ENCODE results near the gene PTCD3. TPM values are rescaled to one million over a fixed set of nuclear protein-coding genes. Genes with fewer than 3 reads are reported as not detected.
A peak's percentile ranks its signal among the peaks of the same experiment; 100 is the strongest.

The PTCD3 gene
- 10 to 100 TPM; 49.7 to 98.7 (median 73.3) TPM for polyA plus RNA-seq (ENCODE audit: insufficient read length in 10 of 10)
- long read RNA-seq, donor 1, full-length matches to known transcripts: 5 of 17 reads
- long read RNA-seq, donor 1, partial matches to known transcripts: 12 of 17 reads
- long read RNA-seq, donor 1, other reads (novel, unspliced or antisense): 0 of 17 reads
- long read RNA-seq, donor 2, full-length matches to known transcripts: 4 of 66 reads
- long read RNA-seq, donor 2, partial matches to known transcripts: 56 of 66 reads
- long read RNA-seq, donor 2, other reads (novel, unspliced or antisense): 6 of 66 reads
- long read RNA-seq, donor 3: 0 reads
- long read RNA-seq, donor 4, partial matches to known transcripts: 0 of 2 reads
- long read RNA-seq, donor 4, other reads (novel, unspliced or antisense): 0 of 2 reads
- long read RNA-seq, donor 5, full-length matches to known transcripts: 4 of 4 reads
- long read RNA-seq, donor 5, partial matches to known transcripts: 0 of 4 reads
- long read RNA-seq, donor 5, other reads (novel, unspliced or antisense): 0 of 4 reads
- long read RNA-seq, donor 6, full-length matches to known transcripts: 2 of 13 reads
- long read RNA-seq, donor 6, partial matches to known transcripts: 11 of 13 reads
- long read RNA-seq, donor 6, other reads (novel, unspliced or antisense): 0 of 13 reads
- long read RNA-seq, donor 7, full-length matches to known transcripts: 7 of 29 reads
- long read RNA-seq, donor 7, partial matches to known transcripts: 22 of 29 reads
- long read RNA-seq, donor 7, other reads (novel, unspliced or antisense): 0 of 29 reads
- long read RNA-seq, donor 8, full-length matches to known transcripts: 4 of 23 reads
- long read RNA-seq, donor 8, partial matches to known transcripts: 19 of 23 reads
- long read RNA-seq, donor 8, other reads (novel, unspliced or antisense): 0 of 23 reads
- long read RNA-seq, donor 9: 0 reads

- peak; percentile 95 to 98 (median 96) for DNase-seq
These were observed at the start of gene PTCD3 for GRCh38 chr2:86105969-86106945. PTCD3 (plus strand) TSS chr2:86106235; CDS start chr2:86106248, 13 bp downstream.

GRCh38 chr2:86056590-86057331, 49.3 kb upstream of the PTCD3 start:
- DNase-seq: no peak

- DNase-seq: no peak
These were observed 44.0 kb upstream of the PTCD3 start for GRCh38 chr2:86062043-86062442.

GRCh38 chr2:86064006-86064405, 42.0 kb upstream of the PTCD3 start:
- no peak for DNase-seq

- peak; percentile 42 to 78 (median 66) for DNase-seq
These were observed 40.5 kb upstream of the PTCD3 start for GRCh38 chr2:86065512-86065911.

GRCh38 chr2:86066007-86066578, 39.9 kb upstream of the PTCD3 start:
- DNase-seq: no peak

GRCh38 chr2:86066915-86067314, 39.1 kb upstream of the PTCD3 start:
- DNase-seq: no peak

- peak in 1 of 3 donors; percentile 28 for DNase-seq
These were observed 37.9 kb upstream of the PTCD3 start for GRCh38 chr2:86068136-86068588.

GRCh38 chr2:86068648-86069047, 37.4 kb upstream of the PTCD3 start:
- no peak for DNase-seq

GRCh38 chr2:86069091-86069685, 36.8 kb upstream of the PTCD3 start:
- peak in 1 of 3 donors; percentile 38 for DNase-seq

GRCh38 chr2:86069783-86070339, 36.2 kb upstream of the PTCD3 start:
- no peak for DNase-seq

GRCh38 chr2:86070868-86071267, 35.2 kb upstream of the PTCD3 start:
- DNase-seq: no peak

GRCh38 chr2:86072271-86072858, 33.7 kb upstream of the PTCD3 start:
- no peak for DNase-seq

- DNase-seq: no peak
These were observed 32.8 kb upstream of the PTCD3 start for GRCh38 chr2:86073225-86073624.

- DNase-seq: no peak
These were observed 31.8 kb upstream of the PTCD3 start for GRCh38 chr2:86074256-86074655.

GRCh38 chr2:86074811-86075210, 31.2 kb upstream of the PTCD3 start:
- DNase-seq: no peak

GRCh38 chr2:86075886-86076285, 30.1 kb upstream of the PTCD3 start:
- no peak for DNase-seq

- DNase-seq: peak in 2 of 3 donors; percentile 59 to 76
These were observed 27.1 kb upstream of the PTCD3 start for GRCh38 chr2:86078774-86079545.

Measured in muscle of back (tissue), 13 donors.